Stimulated activated CD8-positive, alpha-beta memory T cell treated with anti-CD3 and anti-CD28 coated beads, Interleukin-4, amount 100 ng/mL, for 48 hours (primary cell): ENCODE results near the gene C11orf24.
"Not testable (repeated sequence)": the region's sequence is repeated elsewhere in the genome, so short reads cannot be mapped to it uniquely, and the experiment has no call there.

Source experiments
- DNase-seq: peaks from one replicate; pipeline ENCODE4 v3.0.0-alpha.2; 2020

Gene C11orf24

GRCh38 chr11:68243847-68244246, 27.9 kb downstream of the C11orf24 start:
- not testable (repeated sequence) for DNase-seq

GRCh38 chr11:68242616-68243015, 29.2 kb downstream of the C11orf24 start:
- no peak for DNase-seq

GRCh38 chr11:68231621-68232020, 40.2 kb downstream of the C11orf24 start:
- DNase-seq, result no peak

GRCh38 chr11:68229601-68230000, 42.2 kb downstream of the C11orf24 start:
- DNase-seq, result no peak

GRCh38 chr11:68226421-68226820, 45.4 kb downstream of the C11orf24 start:
- DNase-seq, result no peak

GRCh38 chr11:68224606-68225005, 47.2 kb downstream of the C11orf24 start:
- DNase-seq, result no peak

- no peak for DNase-seq
Measured at GRCh38 chr11:68223275-68223674, 48.5 kb downstream of the C11orf24 start.

- DNase-seq, result no peak
Measured at GRCh38 chr11:68221406-68221805, 50.4 kb downstream of the C11orf24 start.

- DNase-seq, result no peak
Measured at GRCh38 chr11:68216171-68216938, 55.4 kb downstream of the C11orf24 start.

- DNase-seq, result no peak
Measured at GRCh38 chr11:68215524-68216170, 56.1 kb downstream of the C11orf24 start.

- DNase-seq, result peak; percentile 54
Measured at GRCh38 chr11:68215087-68215445, 56.7 kb downstream of the C11orf24 start.

GRCh38 chr11:68214173-68215086, 57.3 kb downstream of the C11orf24 start:
- peak; percentile 35 for DNase-seq

GRCh38 chr11:68213555-68214172, 58.1 kb downstream of the C11orf24 start:
- peak; percentile 81 for DNase-seq

- DNase-seq, result peak; percentile 75
Measured at GRCh38 chr11:68213135-68213515, 58.6 kb downstream of the C11orf24 start, which contains the start of gene KMT5B. Gene KMT5B (minus strand): TSS chr11:68213296. CDS start chr11:68190076, 23,220 bp downstream.

- DNase-seq, result peak; percentile 71
Measured at GRCh38 chr11:68212421-68213134, 59.2 kb downstream of the C11orf24 start.

- no peak for DNase-seq
Measured at GRCh38 chr11:68211546-68211945, 60.2 kb downstream of the C11orf24 start.
